ENCODE measurements around the gene LRPAP1. TPM values are rescaled to one million over a fixed set of nuclear protein-coding genes. Genes with fewer than 3 reads are reported as not detected.

The LRPAP1 gene
- total and polyA plus RNA-seq, 2 donors (not counting 3 experiments of a cell fraction or from before 2014, with no cell fraction given), result 90.1 to 170 TPM

- no peak for FAIRE-seq
- intact Hi-C loops (cut with micrococcal nuclease), result no loop called here
- BruUV-seq (replicated peaks), result no TSS peak
- H3K9me3 ChIP-seq (replicated peaks; ENCODE audit: control insufficient read depth, insufficient read depth, low read length), result no peaks in the 10 kb centered on the region
- TF ChIP-seq POLR2A (IDR thresholded peaks at IDR 0.05; ENCODE audit: low read depth, low read length) (no peak), EZH2 (IDR thresholded peaks at IDR 0.05; ENCODE audit: borderline replicate concordance, low read depth, low read length, severe bottlenecking) (no peak), MAX (IDR thresholded peaks at IDR 0.05; ENCODE audit: insufficient read depth, insufficient read length) (no peak), JUN (IDR thresholded peaks at IDR 0.05; ENCODE audit: borderline replicate concordance, insufficient read depth, insufficient read length, low read depth) (no peak), POLR2AphosphoS5 (IDR thresholded peaks at IDR 0.05; ENCODE audit: insufficient read depth, low read depth, low read length) (no peak), MYC (IDR thresholded peaks at IDR 0.05; ENCODE audit: low read depth, low read length) (no peak), CTCF (IDR thresholded peaks at IDR 0.05; ENCODE audit: extremely low read depth in 1 of 2, insufficient read depth in 1 of 2, low read depth in 1 of 2, low read length in 2 of 2) (no peak), GATA2 (IDR thresholded peaks at IDR 0.05; ENCODE audit: insufficient read depth, insufficient read length, low read depth, low read length) (no peak), FOS (IDR thresholded peaks at IDR 0.05; ENCODE audit: borderline replicate concordance, insufficient read depth, low read length) (no peak)
- H3K9me1 ChIP-seq (replicated peaks; ENCODE audit: control insufficient read depth, extremely low read depth, insufficient read depth, low read length), result no peaks in the 10 kb centered on the region
- H3K4me2 ChIP-seq (ENCODE audit: insufficient read depth, low read length), result no peak overlapping the region
- H3K4me3 ChIP-seq (replicated peaks in 1 of 3; ENCODE audit: insufficient read depth in 1 of 3, low read depth in 1 of 3, low read length in 3 of 3), result no peak overlapping the region
- no peak overlapping the region for H2AFZ ChIP-seq (ENCODE audit: low read depth, low read length)
- H3K36me3 ChIP-seq (ENCODE audit: control insufficient read depth in 2 of 2, extremely low read depth in 1 of 2, insufficient read depth in 2 of 2, low read length in 2 of 2), result no peaks in the 10 kb centered on the region
- no peak overlapping the region for H3K27ac ChIP-seq (ENCODE audit: insufficient read depth, low read depth, low read length)
- ChIA-PET POLR2A (no interaction called here), CTCF (no interaction called here)
- no peaks in the 10 kb centered on the region for H4K20me1 ChIP-seq (replicated peaks; ENCODE audit: control insufficient read depth, extremely low read depth, insufficient read depth, low read length)
- no peaks in the 10 kb centered on the region for H3K79me2 ChIP-seq (ENCODE audit: control insufficient read depth, insufficient read depth, low read length)
- DNase-seq (ENCODE audit: low read depth, low spot score), result no peak
- H3K27me3 ChIP-seq (ENCODE audit: control insufficient read depth in 2 of 2, insufficient read depth in 2 of 2, low read length in 2 of 2), result peaks cover 2 to 5% of the 10 kb centered on the region in 2 experiments
- no peak overlapping the region for H3K9ac ChIP-seq (replicated peaks; ENCODE audit: extremely low read depth, insufficient read depth, low read length)
- no peaks in the 10 kb centered on the region for H3K4me1 ChIP-seq (ENCODE audit: control insufficient read depth, extremely low read depth, insufficient read depth, low read length)
- dilution Hi-C loops (cut with MboI; ENCODE audit: extremely low pct_ligation_motif_present, low sequenced_read_pairs), result no loop called here
Measured at GRCh38 chr4:3496021-3496420, 36.2 kb downstream of the LRPAP1 start.
